Mammary epithelial cell (primary cell): ENCODE data around the gene ADGRV1.

ENCODE experiments used
- EZH2 ChIP-seq: IDR thresholded peaks from 2 replicates; pipeline ENCODE4 v1.6.1; 2012; ENCODE audit warnings: low read length, inconsistent platforms, borderline replicate concordance
- TF ChIP-seq, protein P1 (sequence below), 2 donors: IDR thresholded peaks in 1 of 2; conservative IDR thresholded peaks in 1 of 2; 2 replicates each; pipeline ENCODE4 v1.5.1; 2011 to 2012; ENCODE audit warnings: inconsistent platforms in 2 of 2, low read length in 2 of 2, mild to moderate bottlenecking in 2 of 2, control low read depth in 1 of 2, low read depth in 1 of 2; ENCODE audit not compliant: insufficient read depth in 1 of 2; ENCODE audit errors: extremely low read depth in 1 of 2

DNA sequence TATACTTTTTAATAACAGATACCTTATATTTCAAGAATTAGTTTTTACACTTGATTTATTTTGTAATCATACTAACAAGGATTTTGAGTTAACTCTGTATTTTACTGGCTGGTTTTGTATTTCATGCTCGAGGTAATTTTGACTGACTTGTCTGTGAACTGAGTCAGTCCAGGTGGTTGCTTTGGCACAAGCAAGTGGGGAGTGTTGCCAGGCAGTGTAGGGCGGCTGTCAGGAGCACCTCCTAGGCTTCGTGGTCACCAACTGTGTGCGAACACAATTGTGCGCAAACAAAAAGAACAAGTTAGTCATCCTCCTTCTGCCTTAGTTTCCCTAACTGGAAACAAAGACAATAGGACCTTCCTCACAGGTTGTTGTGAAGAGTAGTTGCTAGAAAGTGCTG is 286.3 kb downstream of the ADGRV1 start:
- TF ChIP-seq, protein P1, sequence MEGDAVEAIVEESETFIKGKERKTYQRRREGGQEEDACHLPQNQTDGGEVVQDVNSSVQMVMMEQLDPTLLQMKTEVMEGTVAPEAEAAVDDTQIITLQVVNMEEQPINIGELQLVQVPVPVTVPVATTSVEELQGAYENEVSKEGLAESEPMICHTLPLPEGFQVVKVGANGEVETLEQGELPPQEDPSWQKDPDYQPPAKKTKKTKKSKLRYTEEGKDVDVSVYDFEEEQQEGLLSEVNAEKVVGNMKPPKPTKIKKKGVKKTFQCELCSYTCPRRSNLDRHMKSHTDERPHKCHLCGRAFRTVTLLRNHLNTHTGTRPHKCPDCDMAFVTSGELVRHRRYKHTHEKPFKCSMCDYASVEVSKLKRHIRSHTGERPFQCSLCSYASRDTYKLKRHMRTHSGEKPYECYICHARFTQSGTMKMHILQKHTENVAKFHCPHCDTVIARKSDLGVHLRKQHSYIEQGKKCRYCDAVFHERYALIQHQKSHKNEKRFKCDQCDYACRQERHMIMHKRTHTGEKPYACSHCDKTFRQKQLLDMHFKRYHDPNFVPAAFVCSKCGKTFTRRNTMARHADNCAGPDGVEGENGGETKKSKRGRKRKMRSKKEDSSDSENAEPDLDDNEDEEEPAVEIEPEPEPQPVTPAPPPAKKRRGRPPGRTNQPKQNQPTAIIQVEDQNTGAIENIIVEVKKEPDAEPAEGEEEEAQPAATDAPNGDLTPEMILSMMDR (conservative IDR thresholded peaks at IDR 0.05 in 1 of 2, IDR thresholded peaks at IDR 0.05 in 1 of 2; ENCODE audit: extremely low read depth in 1 of 2, insufficient read depth in 1 of 2, low read depth in 1 of 2, low read length in 2 of 2), result no peak
- TF ChIP-seq EZH2, result no peak
